HEK293 (cell line): ENCODE results near the gene GGA1.

ENCODE experiments used
- GLIS1 ChIP-seq: fragments of 450-650 bp; formaldehyde crosslinking; IDR thresholded peaks from 2 replicates; pipeline ENCODE4 v1.5.1; 2016; ENCODE audit warnings: missing biosample characterization, missing genetic modification characterization
- MYNN ChIP-seq: fragments of 450-650 bp; formaldehyde crosslinking; IDR thresholded peaks from 2 replicates; pipeline ENCODE4 v1.5.1; 2016; ENCODE audit warnings: missing biosample characterization, missing genetic modification characterization, borderline replicate concordance
- MZF1 ChIP-seq: fragments of 450-650 bp; formaldehyde crosslinking; IDR thresholded peaks from 2 replicates; pipeline ENCODE4 v1.5.1; 2017; ENCODE audit warnings: missing biosample characterization, missing genetic modification characterization, borderline replicate concordance
- SCRT1 ChIP-seq: fragments of 450-650 bp; formaldehyde crosslinking; IDR thresholded peaks from 2 replicates; pipeline ENCODE4 v1.5.1; 2016; ENCODE audit warnings: missing biosample characterization, missing genetic modification characterization, borderline replicate concordance
- TCF7L2 ChIP-seq: IDR thresholded peaks from 2 replicates; pipeline ENCODE4 v1.6.1; 2011; ENCODE audit warnings: low read depth, mild to moderate bottlenecking, inconsistent platforms, low read length, moderate library complexity, borderline replicate concordance
- ZBTB1 ChIP-seq: fragments of 450-650 bp; formaldehyde crosslinking; IDR thresholded peaks from 2 replicates; pipeline ENCODE4 v1.5.1; 2016; ENCODE audit warnings: missing biosample characterization, missing genetic modification characterization
- ZBTB21 ChIP-seq: fragments of 450-650 bp; formaldehyde crosslinking; IDR thresholded peaks from 2 replicates; pipeline ENCODE4 v1.5.1; 2017; ENCODE audit warnings: missing biosample characterization, missing genetic modification characterization
- ZFHX2 ChIP-seq: fragments of 450-650 bp; formaldehyde crosslinking; conservative IDR thresholded peaks from 2 replicates; pipeline ENCODE4 v1.5.1; 2016; ENCODE audit warnings: missing biosample characterization, missing genetic modification characterization
- ZNF10 ChIP-seq: fragments of 450-650 bp; formaldehyde crosslinking; IDR thresholded peaks from 2 replicates; pipeline ENCODE4 v1.5.1; 2017; ENCODE audit warnings: missing biosample characterization, missing genetic modification characterization
- ZNF114 ChIP-seq: fragments of 450-650 bp; formaldehyde crosslinking; IDR thresholded peaks from 2 replicates; pipeline ENCODE4 v1.5.0; 2017; ENCODE audit warnings: missing biosample characterization, missing genetic modification characterization
- ZNF132 ChIP-seq: fragments of 450-650 bp; formaldehyde crosslinking; IDR thresholded peaks from 2 replicates; pipeline ENCODE4 v1.5.1; 2017; ENCODE audit warnings: missing biosample characterization, missing genetic modification characterization, borderline replicate concordance
- ZNF146 ChIP-seq: fragments of 450-650 bp; formaldehyde crosslinking; IDR thresholded peaks from 2 replicates; pipeline ENCODE4 v1.5.1; 2016; ENCODE audit warnings: missing biosample characterization, missing genetic modification characterization
- ZNF157 ChIP-seq: fragments of 450-650 bp; formaldehyde crosslinking; IDR thresholded peaks from 2 replicates; pipeline ENCODE4 v1.5.1; 2016; ENCODE audit warnings: missing biosample characterization, missing genetic modification characterization
- ZNF214 ChIP-seq: fragments of 450-650 bp; formaldehyde crosslinking; IDR thresholded peaks from 2 replicates; pipeline ENCODE4 v1.5.1; 2017; ENCODE audit warnings: missing biosample characterization, mild to moderate bottlenecking, missing genetic modification characterization, borderline replicate concordance
- ZNF266 ChIP-seq: fragments of 450-650 bp; formaldehyde crosslinking; IDR thresholded peaks from 2 replicates; pipeline ENCODE4 v1.5.1; 2016; ENCODE audit warnings: missing biosample characterization, missing genetic modification characterization, low read depth
- ZNF324 ChIP-seq: fragments of 450-650 bp; formaldehyde crosslinking; IDR thresholded peaks from 2 replicates; pipeline ENCODE4 v1.5.1; 2016; ENCODE audit warnings: missing biosample characterization, missing genetic modification characterization
- ZNF529 ChIP-seq: fragments of 450-650 bp; formaldehyde crosslinking; IDR thresholded peaks from 2 replicates; pipeline ENCODE4 v1.5.1; 2017; ENCODE audit warnings: missing genetic modification characterization, missing biosample characterization; ENCODE audit not compliant: insufficient replicate concordance
- ZNF555 ChIP-seq: fragments of 450-650 bp; formaldehyde crosslinking; conservative IDR thresholded peaks from 2 replicates; pipeline ENCODE4 v1.5.1; 2017; ENCODE audit warnings: missing biosample characterization, mild to moderate bottlenecking, missing genetic modification characterization, inconsistent platforms
- ZNF600 ChIP-seq: fragments of 450-650 bp; formaldehyde crosslinking; IDR thresholded peaks from 2 replicates; pipeline ENCODE4 v1.5.1; 2016; ENCODE audit warnings: missing biosample characterization, missing genetic modification characterization
- ZNF610 ChIP-seq: fragments of 450-650 bp; formaldehyde crosslinking; IDR thresholded peaks from 2 replicates; pipeline ENCODE4 v1.5.1; 2016; ENCODE audit warnings: missing biosample characterization, missing genetic modification characterization, borderline replicate concordance
- ZNF747 ChIP-seq: fragments of 450-650 bp; formaldehyde crosslinking; IDR thresholded peaks from 2 replicates; pipeline ENCODE4 v1.5.1; 2016; ENCODE audit warnings: missing biosample characterization, missing genetic modification characterization
- ZNF776 ChIP-seq: fragments of 450-650 bp; formaldehyde crosslinking; IDR thresholded peaks from 2 replicates; pipeline ENCODE4 v1.5.0; 2017; ENCODE audit warnings: missing biosample characterization, missing genetic modification characterization, borderline replicate concordance
- ZNF777 ChIP-seq: fragments of 450-650 bp; formaldehyde crosslinking; IDR thresholded peaks from 2 replicates; pipeline ENCODE4 v1.5.1; 2017; ENCODE audit warnings: missing biosample characterization, missing genetic modification characterization, borderline replicate concordance
- ZNF837 ChIP-seq: fragments of 450-650 bp; formaldehyde crosslinking; IDR thresholded peaks from 2 replicates; pipeline ENCODE4 v1.5.1; 2016; ENCODE audit warnings: missing biosample characterization, missing genetic modification characterization
- ZSCAN16 ChIP-seq: fragments of 450-650 bp; formaldehyde crosslinking; IDR thresholded peaks from 2 replicates; pipeline ENCODE4 v1.5.1; 2016; ENCODE audit warnings: missing biosample characterization, missing genetic modification characterization
- TF ChIP-seq, protein P1 (sequence below): fragments of 450-650 bp; formaldehyde crosslinking; IDR thresholded peaks from 2 replicates; pipeline ENCODE4 v1.5.1; 2016; ENCODE audit warnings: missing biosample characterization, missing genetic modification characterization
- TF ChIP-seq, protein P2 (sequence below): fragments of 450-650 bp; formaldehyde crosslinking; IDR thresholded peaks from 2 replicates; pipeline ENCODE4 v1.5.1; 2016; ENCODE audit warnings: missing biosample characterization, missing genetic modification characterization
- TF ChIP-seq, protein P3 (sequence below): fragments of 450-650 bp; formaldehyde crosslinking; IDR thresholded peaks from 2 replicates; pipeline ENCODE4 v1.5.0; 2017; ENCODE audit warnings: missing biosample characterization, missing genetic modification characterization, borderline replicate concordance
- TF ChIP-seq, protein P4 (sequence below): fragments of 450-650 bp; formaldehyde crosslinking; IDR thresholded peaks from 2 replicates; pipeline ENCODE4 v1.5.1; 2016; ENCODE audit warnings: missing biosample characterization, missing genetic modification characterization
- TF ChIP-seq, protein P5 (sequence below): fragments of 450-650 bp; formaldehyde crosslinking; IDR thresholded peaks from 2 replicates; pipeline ENCODE4 v1.5.1; 2016; ENCODE audit warnings: missing biosample characterization, missing genetic modification characterization
- TF ChIP-seq, protein P6 (sequence below): fragments of 450-650 bp; IDR thresholded peaks from 2 replicates; pipeline ENCODE4 v1.5.1; 2018; ENCODE audit warnings: missing biosample characterization, mild to moderate bottlenecking, missing genetic modification characterization

The GGA1 gene

DNA sequence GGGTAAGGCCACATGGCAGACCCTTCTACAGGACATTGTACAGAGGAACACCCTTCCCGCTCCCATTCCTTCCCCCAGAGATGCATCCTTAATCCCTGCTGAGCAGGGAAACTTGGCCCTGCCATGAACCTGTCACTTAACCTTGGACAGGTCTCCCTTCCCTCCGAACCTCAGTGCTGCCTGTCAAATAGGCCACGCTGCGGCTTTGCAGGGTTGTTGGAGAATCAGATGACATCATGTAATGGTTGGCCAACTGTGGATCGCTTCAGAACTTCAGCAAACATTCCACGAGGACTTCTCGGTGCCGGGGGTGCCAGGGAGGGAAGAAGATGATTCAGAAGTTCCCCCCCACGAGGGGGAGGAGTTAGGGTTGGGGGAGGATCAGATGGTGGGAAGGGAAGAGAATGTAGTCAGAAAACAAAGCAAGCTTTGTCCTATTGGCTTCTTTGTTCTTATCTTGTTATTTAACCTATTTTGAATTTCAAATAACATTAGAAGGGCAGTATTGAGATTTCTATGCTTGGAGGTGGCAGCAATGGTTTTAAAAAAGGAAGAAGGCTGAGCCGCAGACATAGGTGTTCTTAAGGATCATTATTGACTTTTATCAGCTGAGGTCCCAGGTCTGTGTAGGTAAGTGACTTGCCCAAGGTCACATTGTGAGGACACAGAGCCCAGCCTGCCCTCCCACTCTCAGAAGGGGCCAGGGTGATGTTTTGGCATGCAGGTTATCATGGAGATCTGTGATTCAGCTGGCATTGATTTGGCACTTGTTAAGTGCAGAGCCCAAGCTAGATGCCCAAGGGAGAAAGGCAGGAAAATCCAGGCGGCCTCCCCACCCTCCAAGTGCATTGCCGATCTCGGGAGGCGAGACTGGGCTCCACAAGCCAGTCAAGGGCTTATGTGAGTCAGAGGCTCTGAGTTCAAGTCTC is 45.2 kb upstream of the GGA1 start (continued):
- TF ChIP-seq ZNF600 (tag by site-specific recombination), result peak; percentile 82; the same call in 1 of the 2 replicates
- no peak for TF ChIP-seq ZNF610 (tag by site-specific recombination)
- no peak for TF ChIP-seq ZNF10 (tag by site-specific recombination)
- TF ChIP-seq, protein P1, sequence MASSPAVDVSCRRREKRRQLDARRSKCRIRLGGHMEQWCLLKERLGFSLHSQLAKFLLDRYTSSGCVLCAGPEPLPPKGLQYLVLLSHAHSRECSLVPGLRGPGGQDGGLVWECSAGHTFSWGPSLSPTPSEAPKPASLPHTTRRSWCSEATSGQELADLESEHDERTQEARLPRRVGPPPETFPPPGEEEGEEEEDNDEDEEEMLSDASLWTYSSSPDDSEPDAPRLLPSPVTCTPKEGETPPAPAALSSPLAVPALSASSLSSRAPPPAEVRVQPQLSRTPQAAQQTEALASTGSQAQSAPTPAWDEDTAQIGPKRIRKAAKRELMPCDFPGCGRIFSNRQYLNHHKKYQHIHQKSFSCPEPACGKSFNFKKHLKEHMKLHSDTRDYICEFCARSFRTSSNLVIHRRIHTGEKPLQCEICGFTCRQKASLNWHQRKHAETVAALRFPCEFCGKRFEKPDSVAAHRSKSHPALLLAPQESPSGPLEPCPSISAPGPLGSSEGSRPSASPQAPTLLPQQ (tag by site-specific recombination), result peak; percentile 58; the same call in 1 of the 2 replicates
- no peak for TF ChIP-seq ZNF529 (tag by site-specific recombination)
- TF ChIP-seq, protein P2, sequence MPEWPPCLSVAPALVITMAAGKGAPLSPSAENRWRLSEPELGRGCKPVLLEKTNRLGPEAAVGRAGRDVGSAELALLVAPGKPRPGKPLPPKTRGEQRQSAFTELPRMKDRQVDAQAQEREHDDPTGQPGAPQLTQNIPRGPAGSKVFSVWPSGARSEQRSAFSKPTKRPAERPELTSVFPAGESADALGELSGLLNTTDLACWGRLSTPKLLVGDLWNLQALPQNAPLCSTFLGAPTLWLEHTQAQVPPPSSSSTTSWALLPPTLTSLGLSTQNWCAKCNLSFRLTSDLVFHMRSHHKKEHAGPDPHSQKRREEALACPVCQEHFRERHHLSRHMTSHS (tag by site-specific recombination), result no peak
- no peak for TF ChIP-seq ZNF132 (tag by site-specific recombination)
- peak; percentile 44; the same call in 1 of the 2 replicates for TF ChIP-seq ZNF324 (tag by site-specific recombination)
- TF ChIP-seq ZNF157 (tag by site-specific recombination), result no peak
- TF ChIP-seq ZFHX2 (tag by site-specific recombination), result peak; percentile 27; the same call in 1 of the 2 replicates
- no peak for TF ChIP-seq MZF1 (tag by site-specific recombination)
- TF ChIP-seq, protein P3, sequence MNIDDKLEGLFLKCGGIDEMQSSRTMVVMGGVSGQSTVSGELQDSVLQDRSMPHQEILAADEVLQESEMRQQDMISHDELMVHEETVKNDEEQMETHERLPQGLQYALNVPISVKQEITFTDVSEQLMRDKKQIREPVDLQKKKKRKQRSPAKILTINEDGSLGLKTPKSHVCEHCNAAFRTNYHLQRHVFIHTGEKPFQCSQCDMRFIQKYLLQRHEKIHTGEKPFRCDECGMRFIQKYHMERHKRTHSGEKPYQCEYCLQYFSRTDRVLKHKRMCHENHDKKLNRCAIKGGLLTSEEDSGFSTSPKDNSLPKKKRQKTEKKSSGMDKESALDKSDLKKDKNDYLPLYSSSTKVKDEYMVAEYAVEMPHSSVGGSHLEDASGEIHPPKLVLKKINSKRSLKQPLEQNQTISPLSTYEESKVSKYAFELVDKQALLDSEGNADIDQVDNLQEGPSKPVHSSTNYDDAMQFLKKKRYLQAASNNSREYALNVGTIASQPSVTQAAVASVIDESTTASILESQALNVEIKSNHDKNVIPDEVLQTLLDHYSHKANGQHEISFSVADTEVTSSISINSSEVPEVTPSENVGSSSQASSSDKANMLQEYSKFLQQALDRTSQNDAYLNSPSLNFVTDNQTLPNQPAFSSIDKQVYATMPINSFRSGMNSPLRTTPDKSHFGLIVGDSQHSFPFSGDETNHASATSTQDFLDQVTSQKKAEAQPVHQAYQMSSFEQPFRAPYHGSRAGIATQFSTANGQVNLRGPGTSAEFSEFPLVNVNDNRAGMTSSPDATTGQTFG, result no peak
- no peak for TF ChIP-seq ZNF777
- no peak for TF ChIP-seq ZNF266 (tag by site-specific recombination)
- TF ChIP-seq MYNN (tag by site-specific recombination), result no peak
- no peak for TF ChIP-seq ZSCAN16 (tag by site-specific recombination)
- no peak for TF ChIP-seq ZNF776 (tag by site-specific recombination)
- TF ChIP-seq SCRT1 (tag by site-specific recombination), result peak; percentile 82
- TF ChIP-seq, protein P4, sequence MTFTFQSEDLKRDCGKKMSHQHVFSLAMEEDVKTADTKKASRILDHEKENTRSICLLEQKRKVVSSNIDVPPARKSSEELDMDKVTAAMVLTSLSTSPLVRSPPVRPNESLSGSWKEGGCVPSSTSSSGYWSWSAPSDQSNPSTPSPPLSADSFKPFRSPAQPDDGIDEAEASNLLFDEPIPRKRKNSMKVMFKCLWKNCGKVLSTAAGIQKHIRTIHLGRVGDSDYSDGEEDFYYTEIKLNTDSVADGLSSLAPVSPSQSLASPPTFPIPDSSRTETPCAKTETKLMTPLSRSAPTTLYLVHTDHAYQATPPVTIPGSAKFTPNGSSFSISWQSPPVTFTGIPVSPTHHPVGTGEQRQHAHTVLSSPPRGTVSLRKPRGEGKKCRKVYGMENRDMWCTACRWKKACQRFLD (tag by site-specific recombination), result no peak
- no peak for TF ChIP-seq ZNF837 (tag by site-specific recombination)
- TF ChIP-seq ZNF747 (tag by site-specific recombination), result no peak
- TF ChIP-seq ZNF114, result no peak
- TF ChIP-seq ZNF214 (tag by site-specific recombination), result no peak
- TF ChIP-seq, protein P5, sequence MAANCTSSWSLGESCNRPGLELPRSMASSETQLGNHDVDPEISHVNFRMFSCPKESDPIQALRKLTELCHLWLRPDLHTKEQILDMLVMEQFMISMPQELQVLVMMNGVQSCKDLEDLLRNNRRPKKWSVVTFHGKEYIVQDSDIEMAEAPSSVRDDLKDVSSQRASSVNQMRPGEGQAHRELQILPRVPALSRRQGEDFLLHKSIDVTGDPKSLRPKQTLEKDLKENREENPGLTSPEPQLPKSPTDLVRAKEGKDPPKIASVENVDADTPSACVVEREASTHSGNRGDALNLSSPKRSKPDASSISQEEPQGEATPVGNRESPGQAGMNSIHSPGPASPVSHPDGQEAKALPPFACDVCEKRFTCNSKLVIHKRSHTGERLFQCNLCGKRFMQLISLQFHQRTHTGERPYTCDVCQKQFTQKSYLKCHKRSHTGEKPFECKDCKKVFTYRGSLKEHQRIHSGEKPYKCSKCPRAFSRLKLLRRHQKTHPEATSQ (tag by site-specific recombination), result no peak
- TF ChIP-seq ZBTB21 (tag by site-specific recombination), result peak; percentile 65
- TF ChIP-seq, protein P6, sequence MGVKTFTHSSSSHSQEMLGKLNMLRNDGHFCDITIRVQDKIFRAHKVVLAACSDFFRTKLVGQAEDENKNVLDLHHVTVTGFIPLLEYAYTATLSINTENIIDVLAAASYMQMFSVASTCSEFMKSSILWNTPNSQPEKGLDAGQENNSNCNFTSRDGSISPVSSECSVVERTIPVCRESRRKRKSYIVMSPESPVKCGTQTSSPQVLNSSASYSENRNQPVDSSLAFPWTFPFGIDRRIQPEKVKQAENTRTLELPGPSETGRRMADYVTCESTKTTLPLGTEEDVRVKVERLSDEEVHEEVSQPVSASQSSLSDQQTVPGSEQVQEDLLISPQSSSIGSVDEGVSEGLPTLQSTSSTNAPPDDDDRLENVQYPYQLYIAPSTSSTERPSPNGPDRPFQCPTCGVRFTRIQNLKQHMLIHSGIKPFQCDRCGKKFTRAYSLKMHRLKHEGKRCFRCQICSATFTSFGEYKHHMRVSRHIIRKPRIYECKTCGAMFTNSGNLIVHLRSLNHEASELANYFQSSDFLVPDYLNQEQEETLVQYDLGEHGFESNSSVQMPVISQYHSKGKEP (tag by site-specific recombination), result no peak
- TF ChIP-seq GLIS1 (tag by site-specific recombination), result peak; percentile 98
- no peak for TF ChIP-seq TCF7L2
- TF ChIP-seq ZBTB1, result no peak
- no peak for TF ChIP-seq ZNF146 (tag by site-specific recombination)
- TF ChIP-seq ZNF555 (tag by site-specific recombination), result no peak
